GM21381 (cell line): ENCODE measurements around the gene LTBP4.
A peak's percentile ranks its signal among the peaks of the same experiment; 100 is the strongest.
"Not testable (repeated sequence)": the region's sequence is repeated elsewhere in the genome, so short reads cannot be mapped to it uniquely, and the experiment has no call there.

Experiments used
- ATAC-seq: cut with Tn5 transposase; IDR thresholded peaks from one replicate; pipeline ENCODE4 v1.9.1; 2021; ENCODE audit warnings: mild to moderate bottlenecking, moderate library complexity; ENCODE audit not compliant: unreplicated experiment

The LTBP4 gene, protein sequence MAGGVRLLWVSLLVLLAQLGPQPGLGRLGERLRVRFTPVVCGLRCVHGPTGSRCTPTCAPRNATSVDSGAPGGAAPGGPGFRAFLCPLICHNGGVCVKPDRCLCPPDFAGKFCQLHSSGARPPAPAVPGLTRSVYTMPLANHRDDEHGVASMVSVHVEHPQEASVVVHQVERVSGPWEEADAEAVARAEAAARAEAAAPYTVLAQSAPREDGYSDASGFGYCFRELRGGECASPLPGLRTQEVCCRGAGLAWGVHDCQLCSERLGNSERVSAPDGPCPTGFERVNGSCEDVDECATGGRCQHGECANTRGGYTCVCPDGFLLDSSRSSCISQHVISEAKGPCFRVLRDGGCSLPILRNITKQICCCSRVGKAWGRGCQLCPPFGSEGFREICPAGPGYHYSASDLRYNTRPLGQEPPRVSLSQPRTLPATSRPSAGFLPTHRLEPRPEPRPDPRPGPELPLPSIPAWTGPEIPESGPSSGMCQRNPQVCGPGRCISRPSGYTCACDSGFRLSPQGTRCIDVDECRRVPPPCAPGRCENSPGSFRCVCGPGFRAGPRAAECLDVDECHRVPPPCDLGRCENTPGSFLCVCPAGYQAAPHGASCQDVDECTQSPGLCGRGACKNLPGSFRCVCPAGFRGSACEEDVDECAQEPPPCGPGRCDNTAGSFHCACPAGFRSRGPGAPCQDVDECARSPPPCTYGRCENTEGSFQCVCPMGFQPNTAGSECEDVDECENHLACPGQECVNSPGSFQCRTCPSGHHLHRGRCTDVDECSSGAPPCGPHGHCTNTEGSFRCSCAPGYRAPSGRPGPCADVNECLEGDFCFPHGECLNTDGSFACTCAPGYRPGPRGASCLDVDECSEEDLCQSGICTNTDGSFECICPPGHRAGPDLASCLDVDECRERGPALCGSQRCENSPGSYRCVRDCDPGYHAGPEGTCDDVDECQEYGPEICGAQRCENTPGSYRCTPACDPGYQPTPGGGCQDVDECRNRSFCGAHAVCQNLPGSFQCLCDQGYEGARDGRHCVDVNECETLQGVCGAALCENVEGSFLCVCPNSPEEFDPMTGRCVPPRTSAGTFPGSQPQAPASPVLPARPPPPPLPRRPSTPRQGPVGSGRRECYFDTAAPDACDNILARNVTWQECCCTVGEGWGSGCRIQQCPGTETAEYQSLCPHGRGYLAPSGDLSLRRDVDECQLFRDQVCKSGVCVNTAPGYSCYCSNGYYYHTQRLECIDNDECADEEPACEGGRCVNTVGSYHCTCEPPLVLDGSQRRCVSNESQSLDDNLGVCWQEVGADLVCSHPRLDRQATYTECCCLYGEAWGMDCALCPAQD (N-terminal part only)

GRCh38 chr19:40601134-40601974 lies at the start of gene LTBP4:
Gene LTBP4 (plus strand): TSS chr19:40601369. CDS start chr19:40601388, 19 bp downstream.
- no peak for ATAC-seq

DNA sequence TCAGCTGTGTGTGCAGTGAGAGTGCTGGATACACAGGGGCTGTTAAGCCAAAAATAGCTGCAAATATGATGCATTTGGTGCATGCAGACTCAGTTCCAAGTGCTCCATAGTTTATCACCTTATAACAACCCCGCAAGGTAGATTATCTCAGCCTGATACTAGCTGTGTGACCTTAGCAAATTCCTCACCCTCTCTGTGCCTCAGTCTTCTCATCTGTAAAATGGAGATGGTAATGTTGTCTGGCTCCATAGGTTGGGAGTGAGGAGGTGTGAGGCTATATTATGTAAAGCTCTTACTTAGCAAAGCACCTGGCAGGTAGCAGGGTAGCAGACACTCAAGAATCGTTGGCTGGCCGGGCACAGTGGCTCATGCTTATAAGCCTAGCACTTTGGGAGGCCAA lies 48.3 kb upstream of the LTBP4 start:
- no peak for ATAC-seq

GRCh38 chr19:40553885-40554857 lies 47.0 kb upstream of the LTBP4 start:
- no peak for ATAC-seq

- no peak for ATAC-seq
Measured at GRCh38 chr19:40555978-40556689, 45.0 kb upstream of the LTBP4 start.

GRCh38 chr19:40556953-40557530 lies 44.1 kb upstream of the LTBP4 start:
- ATAC-seq: no peak

- ATAC-seq: no peak
Measured at GRCh38 chr19:40559394-40559793, 41.8 kb upstream of the LTBP4 start.

GRCh38 chr19:40560092-40560507 lies 41.1 kb upstream of the LTBP4 start:
- ATAC-seq: no peak

DNA sequence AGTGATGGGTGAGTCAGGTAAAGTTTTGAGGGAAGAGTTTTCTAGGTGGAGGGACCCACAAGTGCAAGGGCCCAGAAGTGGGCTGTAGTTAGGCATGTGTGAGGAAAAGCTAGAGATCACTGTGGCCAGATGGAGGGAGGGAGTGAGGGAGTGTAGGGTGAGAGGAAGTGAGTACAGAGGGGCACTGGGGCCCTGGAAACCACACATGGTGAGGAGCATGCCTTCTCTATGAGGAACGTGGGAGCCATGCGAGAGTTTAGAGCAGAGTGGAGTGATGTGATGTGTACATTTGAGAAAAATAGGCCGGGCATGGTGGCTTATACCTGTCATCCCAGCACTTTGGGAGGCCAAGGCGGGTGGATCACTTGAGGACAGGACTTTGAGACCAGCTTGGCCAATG lies 39.2 kb upstream of the LTBP4 start:
- ATAC-seq: no peak

DNA sequence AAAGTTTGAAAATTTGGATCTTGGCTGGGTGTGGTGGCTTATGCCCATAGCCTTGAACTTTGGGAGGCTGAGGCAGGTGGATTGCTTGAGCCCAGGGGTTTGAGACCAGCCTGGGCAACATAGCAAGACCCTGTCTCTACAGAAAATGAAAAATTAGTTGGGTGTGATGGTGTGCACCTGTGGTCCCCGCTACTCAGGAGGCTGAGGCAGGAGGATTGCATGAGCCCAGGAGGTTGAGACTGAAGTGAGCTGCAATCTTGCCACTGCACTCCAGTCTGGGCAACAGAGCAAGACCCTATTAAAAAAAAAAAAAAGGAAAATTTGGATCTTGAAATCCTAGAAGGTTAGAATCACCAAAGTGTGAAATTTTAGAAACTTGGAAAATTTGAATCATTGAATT lies 36.6 kb upstream of the LTBP4 start:
- ATAC-seq: not testable (repeated sequence)

GRCh38 chr19:40565355-40565754 lies 35.8 kb upstream of the LTBP4 start:
- no peak for ATAC-seq

DNA sequence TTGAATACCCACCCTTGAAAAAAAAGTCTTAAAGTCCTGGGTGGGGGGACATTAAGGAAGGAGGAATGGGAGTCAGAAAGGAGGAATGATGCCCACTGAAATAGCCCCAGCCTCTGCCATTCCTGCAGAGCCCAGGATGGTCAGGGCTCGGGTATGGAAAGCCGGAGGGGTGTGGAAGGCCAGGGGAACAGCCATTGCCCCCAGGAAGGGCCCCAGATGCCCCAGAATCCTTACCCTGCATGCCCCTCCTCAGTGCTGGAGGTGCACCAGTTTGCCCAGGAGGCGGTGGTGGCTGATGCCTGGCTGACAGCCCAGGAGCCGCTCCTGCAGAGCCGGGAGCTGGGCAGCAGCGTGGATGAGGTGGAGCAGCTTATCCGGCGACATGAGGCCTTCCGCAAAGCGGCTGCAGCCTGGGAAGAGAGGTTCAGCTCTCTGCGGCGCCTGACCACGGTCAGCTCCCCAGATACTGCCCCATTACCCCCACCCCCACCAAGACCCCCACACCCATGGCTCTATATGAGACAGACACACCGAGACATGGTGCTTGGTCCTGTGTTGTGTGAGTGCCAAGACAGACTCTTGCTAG lies 35.2 kb upstream of the LTBP4 start:
- ATAC-seq: no peak

- ATAC-seq: no peak
Measured at GRCh38 chr19:40567040-40567749, 34.0 kb upstream of the LTBP4 start.

DNA sequence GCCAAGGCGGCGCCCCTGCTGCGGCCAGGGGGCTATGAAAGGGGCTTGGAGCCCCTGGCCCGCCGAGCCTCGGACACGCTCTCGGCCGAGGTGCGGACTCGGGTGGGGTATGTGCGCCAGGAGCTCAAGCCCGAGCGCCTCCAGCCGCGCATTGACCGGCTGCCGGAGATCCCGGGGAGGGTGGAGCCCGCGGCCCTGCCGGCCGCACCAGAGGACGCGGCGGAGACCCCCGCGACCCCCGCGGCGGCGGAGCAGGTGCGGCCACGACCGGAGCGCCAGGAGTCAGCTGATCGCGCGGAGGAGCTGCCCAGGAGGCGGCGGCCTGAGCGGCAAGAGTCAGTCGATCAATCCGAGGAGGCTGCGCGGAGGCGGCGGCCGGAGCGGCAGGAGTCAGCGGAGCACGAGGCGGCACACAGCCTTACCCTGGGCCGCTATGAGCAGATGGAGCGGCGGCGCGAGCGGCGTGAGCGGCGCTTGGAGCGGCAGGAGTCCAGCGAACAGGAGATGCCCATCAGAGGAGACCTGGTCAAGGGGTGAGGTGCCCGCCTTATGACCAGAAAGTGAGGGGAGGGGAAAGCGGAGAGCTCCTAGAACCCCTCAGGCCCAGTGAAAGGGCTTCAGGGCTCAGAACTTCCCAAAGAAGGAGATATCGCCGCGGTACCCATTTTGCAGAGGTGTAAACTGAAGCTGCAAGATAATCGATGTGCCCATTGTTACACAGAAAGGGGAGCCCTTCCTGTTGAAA lies 33.2 kb upstream of the LTBP4 start:
- ATAC-seq: no peak

DNA sequence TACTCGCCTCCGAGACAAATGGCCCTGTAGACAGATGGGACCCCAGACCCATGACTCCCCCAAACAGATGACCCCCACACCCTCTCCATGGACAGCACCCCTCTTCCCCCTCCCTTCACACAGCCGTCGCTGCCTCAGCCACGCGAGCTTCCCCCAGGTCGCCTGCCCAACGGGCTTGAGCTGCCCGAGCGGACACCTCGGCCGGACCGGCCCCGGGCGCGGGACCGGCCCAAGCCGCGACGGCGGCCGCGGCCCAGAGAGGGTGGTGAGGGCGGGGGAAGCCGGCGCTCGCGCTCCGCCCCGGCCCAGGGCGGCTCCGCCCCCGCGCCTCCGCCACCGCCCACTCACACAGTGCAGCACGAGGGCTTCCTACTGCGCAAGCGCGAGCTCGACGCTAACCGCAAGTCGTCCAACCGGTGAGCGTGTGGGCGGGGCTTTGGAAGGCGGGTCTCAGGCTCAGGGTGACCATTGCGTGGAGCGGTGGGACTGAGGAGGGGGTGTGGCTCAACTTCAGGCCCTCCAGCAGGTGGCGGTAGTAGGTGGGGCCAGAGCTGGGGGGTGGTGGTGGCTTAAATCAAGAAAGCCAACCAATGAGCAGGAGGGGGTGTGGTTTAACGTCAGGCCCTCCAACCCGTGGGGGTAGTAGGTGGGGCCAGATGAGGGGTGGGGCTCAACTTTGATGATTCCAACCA lies 30.7 kb upstream of the LTBP4 start:
- ATAC-seq: peak; percentile 83

DNA sequence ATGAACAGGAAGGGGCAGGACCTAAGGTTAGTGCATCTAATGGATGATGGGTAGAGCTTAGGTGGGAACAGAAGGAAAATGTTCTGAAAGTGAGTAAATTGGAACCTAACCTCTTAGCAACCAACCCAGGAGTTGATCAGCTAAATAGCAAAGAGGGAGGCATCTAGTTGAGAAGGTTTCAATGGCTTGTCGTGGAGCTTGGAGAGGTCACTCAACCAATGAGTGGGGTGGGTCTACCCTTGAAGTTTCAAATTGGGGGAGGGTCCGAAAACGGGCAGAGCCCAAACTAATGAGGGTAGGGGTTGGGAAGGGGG lies 30.2 kb upstream of the LTBP4 start:
- ATAC-seq: no peak
